Stomach (tissue), 9 donors: ENCODE results near the gene RNF182. TPM values are rescaled to one million over a fixed set of nuclear protein-coding genes. Genes with fewer than 3 reads are reported as not detected.
A peak's percentile ranks its signal among the peaks of the same experiment; 100 is the strongest.

Source experiments
- DNase-seq, 2 donors: peaks; one replicate each; pipeline versions ENCODE4 v3.0.0 to v3.0.0-alpha.2; 2013 to 2019
- H3K27ac ChIP-seq, 5 donors: fragments of 200-600 bp in 4 of 5; sonication (generic) in 4 of 5; one replicate each; pipeline ENCODE4 v1.5.1; 2013 to 2019; ENCODE audit warnings: mild to moderate bottlenecking in 1 of 5, moderate library complexity in 1 of 5
- H3K27me3 ChIP-seq, 3 donors: fragments of 200-600 bp; sonication (generic); one replicate each; pipeline ENCODE4 v1.5.1; 2017 to 2019; ENCODE audit warnings: mixed run types in 1 of 3
- H3K36me3 ChIP-seq, 4 donors: fragments of 200-600 bp; sonication (generic); 1 replicate in 3 of 4; 2 replicates in 1 of 4; pipeline ENCODE4 v1.5.1; 2016 to 2019
- H3K4me1 ChIP-seq, 4 donors: fragments of 200-600 bp; sonication (generic); one replicate each; pipeline ENCODE4 v1.5.1; 2016 to 2019
- H3K4me3 ChIP-seq, 4 donors: fragments of 200-600 bp; sonication (generic) in 3 of 4; one replicate each; pipeline ENCODE4 v1.5.1; 2016 to 2019; ENCODE audit warnings: mild to moderate bottlenecking in 1 of 4
- H3K9me3 ChIP-seq, 4 donors: fragments of 200-600 bp; sonication (generic); one replicate each; pipeline ENCODE4 v1.5.1; 2016 to 2019
- EP300 ChIP-seq: sonication (generic); formaldehyde crosslinking; IDR thresholded peaks from one replicate; pipeline ENCODE4 v1.6.1; 2017; ENCODE audit warnings: antibody characterized with exemption
- POLR2A ChIP-seq, 4 donors: fragments of 450-650 bp; IDR thresholded peaks; one replicate each; pipeline ENCODE4 v1.6.1; 2016; ENCODE audit warnings: antibody characterized with exemption in 4 of 4, control low read depth in 2 of 4, mild to moderate bottlenecking in 1 of 4, moderate library complexity in 1 of 4
- POLR2AphosphoS5 ChIP-seq, 3 donors: sonication (generic); formaldehyde crosslinking; IDR thresholded peaks; one replicate each; pipeline ENCODE4 v1.6.1; 2016; ENCODE audit warnings: antibody characterized with exemption in 3 of 3
- WGBS, 5 donors: extraction: QIAGEN DNeasy Blood & Tissue Kit in 3 of 5; methylation state at CpG; one replicate each; pipeline versions ENCODE4 v1.1.5 to v1.1.7; 2013 to 2018; 5-methylcytosine and 5-hydroxymethylcytosine counted together
- intact Hi-C: fragments of 100-400 bp; cut with DNase I; formaldehyde crosslinking; loops from one replicate; pipeline ENCODE4 v1.15.1; 2023; ENCODE audit warnings: low total_unique reads
- polyA plus RNA-seq, 3 donors: library from polyadenylated mRNA; stranded (reverse); fragments of 200-250 nt; gene quantifications; one replicate each; pipeline ENCODE4 v1.2.3, GENCODE V29; 2013
- total RNA-seq, 5 donors: library from RNA; depleted of rRNA; stranded (reverse); fragments of >200 nt; gene quantifications; one replicate each; pipeline versions ENCODE4 v1.1.0 to v1.2.3, GENCODE V29; 2014 to 2016
- TF ChIP-seq, protein P1 (sequence below), 7 experiments: fragments of 450-650 bp in 4 of 7; fragments of 200-600 bp in 3 of 7; sonication (generic) in 3 of 7; IDR thresholded peaks; one replicate each; pipeline ENCODE4 v1.5.1; 2016 to 2019; ENCODE audit warnings: antibody characterized with exemption in 7 of 7, control low read depth in 2 of 7, mild to moderate bottlenecking in 1 of 7
- donor health status: healthy with polysubstance abuse.
- donor health status: Bipolar disorder and iron deficiency.
- donor health status: healthy.

RNF182 gene
- total and polyA plus RNA-seq, 8 donors = 0.10 to 0.18 TPM; not detected in 6

DNA sequence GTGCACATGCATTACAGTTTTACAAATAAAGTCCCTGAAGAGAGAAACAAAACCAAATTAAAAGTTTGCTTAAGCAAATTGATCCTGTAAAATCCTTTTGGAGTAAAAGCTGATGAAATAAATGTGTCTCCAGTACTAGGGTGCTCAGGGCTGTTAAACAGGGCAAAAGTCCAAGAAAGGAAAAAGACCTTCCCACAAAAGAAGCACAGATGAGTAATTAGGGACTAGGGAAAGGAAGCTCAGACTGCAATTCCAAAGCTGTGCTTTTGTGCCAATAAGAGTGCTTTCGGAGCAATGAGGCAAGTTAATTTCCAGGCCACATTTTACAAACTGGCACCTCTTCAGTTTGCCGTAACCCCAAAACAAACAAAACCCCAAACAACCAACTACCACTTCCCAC lies 10.4 kb upstream of the RNF182 start:
- no peak overlapping the region for H3K4me3 ChIP-seq
- no peaks in the 10 kb centered on the region for H3K36me3 ChIP-seq
- no peaks in the 10 kb centered on the region for H3K9me3 ChIP-seq
- H3K4me1 ChIP-seq = no peaks in the 10 kb centered on the region
- no peak overlapping the region for H3K27ac ChIP-seq
- no peak for TF ChIP-seq POLR2AphosphoS5 (IDR thresholded peaks at IDR 0.05)
- TF ChIP-seq POLR2A (IDR thresholded peaks at IDR 0.05) = no peak
- no peak for TF ChIP-seq EP300
- TF ChIP-seq, protein P1, sequence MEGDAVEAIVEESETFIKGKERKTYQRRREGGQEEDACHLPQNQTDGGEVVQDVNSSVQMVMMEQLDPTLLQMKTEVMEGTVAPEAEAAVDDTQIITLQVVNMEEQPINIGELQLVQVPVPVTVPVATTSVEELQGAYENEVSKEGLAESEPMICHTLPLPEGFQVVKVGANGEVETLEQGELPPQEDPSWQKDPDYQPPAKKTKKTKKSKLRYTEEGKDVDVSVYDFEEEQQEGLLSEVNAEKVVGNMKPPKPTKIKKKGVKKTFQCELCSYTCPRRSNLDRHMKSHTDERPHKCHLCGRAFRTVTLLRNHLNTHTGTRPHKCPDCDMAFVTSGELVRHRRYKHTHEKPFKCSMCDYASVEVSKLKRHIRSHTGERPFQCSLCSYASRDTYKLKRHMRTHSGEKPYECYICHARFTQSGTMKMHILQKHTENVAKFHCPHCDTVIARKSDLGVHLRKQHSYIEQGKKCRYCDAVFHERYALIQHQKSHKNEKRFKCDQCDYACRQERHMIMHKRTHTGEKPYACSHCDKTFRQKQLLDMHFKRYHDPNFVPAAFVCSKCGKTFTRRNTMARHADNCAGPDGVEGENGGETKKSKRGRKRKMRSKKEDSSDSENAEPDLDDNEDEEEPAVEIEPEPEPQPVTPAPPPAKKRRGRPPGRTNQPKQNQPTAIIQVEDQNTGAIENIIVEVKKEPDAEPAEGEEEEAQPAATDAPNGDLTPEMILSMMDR (IDR thresholded peaks at IDR 0.05) = no peak
- DNase-seq = no peak
- intact Hi-C loops = loop anchor here (10.0 kb wide), 1 partner anchor 130 kb away; no protein-coding TSS in a partner anchor
- 34 to 76% (median 61%) methylated on average over 2 of the region's 2 CpGs for WGBS, 5 donors
- peaks cover 0 to 9% (median 0%) of the 10 kb centered on the region in 3 donors for H3K27me3 ChIP-seq

DNA sequence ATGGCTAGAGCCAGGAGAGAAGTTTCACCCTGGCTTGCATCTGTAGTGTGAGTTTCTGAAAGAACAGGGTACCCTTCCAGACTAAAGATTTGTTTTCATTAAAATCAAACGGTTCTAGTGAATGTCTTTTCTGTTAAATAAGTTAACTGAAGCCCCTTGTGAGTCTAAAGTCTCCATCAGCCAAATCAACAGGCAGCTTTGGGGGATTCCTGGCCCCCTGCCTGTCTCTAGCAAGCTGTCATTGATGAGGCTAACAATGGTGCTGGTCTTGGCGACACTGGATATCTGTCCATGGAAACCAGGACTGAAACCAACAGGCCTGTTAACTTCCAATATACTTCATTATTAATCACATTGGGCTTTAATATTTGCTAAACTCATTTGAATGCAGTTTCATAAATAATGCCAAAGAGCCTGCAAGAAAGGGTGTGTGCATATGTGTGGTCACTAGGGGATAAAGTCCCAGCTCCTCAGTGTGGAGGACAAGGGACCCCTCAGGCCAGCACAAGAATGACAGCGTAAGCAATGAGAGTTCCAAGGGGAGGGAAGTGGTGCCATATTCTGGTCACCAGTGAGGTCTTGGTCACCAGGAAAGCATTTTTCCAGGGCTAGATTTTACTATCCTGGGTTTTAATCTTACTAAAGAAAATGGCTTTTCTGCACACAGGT lies 9.1 kb upstream of the RNF182 start:
- Histone ChIP-seq H3K27me3 (peaks cover 0 to 9% (median 0%) of the 10 kb centered on the region in 3 donors), H3K9me3 (no peaks in the 10 kb centered on the region), H3K36me3 (no peaks in the 10 kb centered on the region), H3K4me1 (no peaks in the 10 kb centered on the region), H3K4me3 (no peak overlapping the region), H3K27ac (no peak overlapping the region)
- TF ChIP-seq POLR2AphosphoS5 (IDR thresholded peaks at IDR 0.05) (no peak), POLR2A (IDR thresholded peaks at IDR 0.05) (no peak)
- 79 to 86% (median 84%) methylated on average over 3 of the region's 3 CpGs for WGBS, 5 donors
- no peak for DNase-seq
- intact Hi-C loops = loop anchor here (10.0 kb wide), 1 partner anchor 129 kb away; no protein-coding TSS in a partner anchor

DNA sequence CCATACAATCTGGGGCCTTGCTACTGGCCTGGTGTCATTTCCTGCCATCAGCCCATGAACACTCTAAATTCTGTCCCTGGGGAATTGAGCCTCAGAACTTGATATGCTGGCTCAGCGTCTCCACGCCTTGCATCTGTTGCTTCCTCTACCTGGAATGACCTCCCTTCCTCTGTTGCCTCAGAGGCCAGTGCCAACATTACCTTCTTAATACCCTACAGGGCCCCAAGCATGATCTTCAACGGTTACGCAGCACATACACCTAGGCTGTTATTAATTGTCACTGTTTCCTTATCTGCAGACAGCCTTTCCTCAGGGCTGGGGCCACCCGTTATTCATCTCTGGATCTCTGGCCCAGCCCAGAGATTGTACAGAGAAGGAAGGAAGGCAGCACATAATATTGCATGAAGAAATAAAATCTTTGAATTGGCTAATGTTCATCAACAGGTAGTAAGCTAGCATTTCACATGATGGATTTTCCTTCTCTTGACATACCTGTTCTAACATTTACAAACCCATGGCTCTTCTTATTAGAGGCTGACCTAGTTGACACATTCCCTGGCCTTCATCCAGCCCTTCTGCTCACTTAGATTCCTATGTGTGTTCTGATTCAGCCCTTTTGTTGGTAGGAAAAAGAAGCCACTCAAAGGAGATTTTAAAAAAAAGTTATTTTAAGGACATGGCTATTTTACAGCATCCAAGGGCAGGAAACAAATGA lies 8.4 kb upstream of the RNF182 start:
- Histone ChIP-seq H3K4me1 (no peaks in the 10 kb centered on the region), H3K36me3 (no peaks in the 10 kb centered on the region), H3K9me3 (no peaks in the 10 kb centered on the region), H3K4me3 (no peak overlapping the region), H3K27ac (no peak overlapping the region), H3K27me3 (peaks cover 0 to 9% (median 2%) of the 10 kb centered on the region in 3 donors)
- WGBS, 5 donors = 54 to 90% (median 76%) methylated on average over 5 of the region's 5 CpGs
- intact Hi-C loops = loop anchor here (10.0 kb wide), 1 partner anchor 128 kb away; no protein-coding TSS in a partner anchor
- TF ChIP-seq, protein P1 (IDR thresholded peaks at IDR 0.05) = no peak
- TF ChIP-seq POLR2A (IDR thresholded peaks at IDR 0.05) = no peak
- TF ChIP-seq POLR2AphosphoS5 (IDR thresholded peaks at IDR 0.05) = no peak
- DNase-seq = peak in 1 of 2 donors; percentile 37

DNA sequence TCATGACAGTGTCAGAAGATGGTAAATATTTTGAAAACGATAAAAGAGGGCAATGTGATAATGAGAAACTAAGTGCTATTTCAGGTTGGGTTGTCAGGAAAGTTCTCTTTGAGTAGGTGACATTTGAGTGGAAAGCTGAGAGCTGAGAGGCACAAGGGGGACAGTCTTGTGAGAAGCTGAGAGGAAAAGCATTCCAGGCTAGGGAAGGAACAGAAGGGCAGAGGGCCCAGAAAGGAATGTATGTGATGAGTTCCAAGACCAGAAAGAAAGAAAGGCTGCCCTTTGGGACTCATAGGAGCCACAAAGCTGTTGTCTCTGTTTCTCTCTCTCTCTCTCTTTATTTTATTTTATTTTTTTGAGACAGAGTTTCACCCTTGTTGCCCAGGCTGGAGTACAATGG lies 7.6 kb upstream of the RNF182 start:
- H3K4me1 ChIP-seq = no peaks in the 10 kb centered on the region
- no peak overlapping the region for H3K4me3 ChIP-seq
- intact Hi-C loops = loop anchor here (10.0 kb wide), 1 partner anchor 128 kb away; no protein-coding TSS in a partner anchor
- H3K27me3 ChIP-seq = peaks cover 0 to 9% (median 5%) of the 10 kb centered on the region in 3 donors
- TF ChIP-seq POLR2AphosphoS5 (IDR thresholded peaks at IDR 0.05) = no peak
- no peak for TF ChIP-seq EP300
- TF ChIP-seq, protein P1 (IDR thresholded peaks at IDR 0.05) = no peak
- no peak for TF ChIP-seq POLR2A (IDR thresholded peaks at IDR 0.05)
- H3K36me3 ChIP-seq = no peaks in the 10 kb centered on the region
- WGBS, 5 donors = 46 to 54% (median 52%) methylated on average over 1 of the region's 1 CpG
- no peak overlapping the region for H3K27ac ChIP-seq
- no peaks in the 10 kb centered on the region for H3K9me3 ChIP-seq
- DNase-seq = no peak
